ENCODE measurements around the gene L3MBTL1.

- no peak for TF ChIP-seq EZH2 (IDR thresholded peaks at IDR 0.05)
- TF ChIP-seq ZFX (IDR thresholded peaks at IDR 0.05) = no peak
- TF ChIP-seq CTCF (IDR thresholded peaks at IDR 0.05 in 2 of 3, conservative IDR thresholded peaks at IDR 0.05 in 1 of 3; ENCODE audit: borderline replicate concordance in 1 of 3, insufficient read depth in 1 of 3, low read depth in 2 of 3, low read length in 2 of 3) = no peak
- TF ChIP-seq CEBPB (IDR thresholded peaks at IDR 0.05; ENCODE audit: low read depth) = no peak
- no peak for TF ChIP-seq EZH2phosphoT487 (IDR thresholded peaks at IDR 0.05; ENCODE audit: borderline replicate concordance)
- no peak for TF ChIP-seq ELF1 (IDR thresholded peaks at IDR 0.05; ENCODE audit: borderline replicate concordance, low read depth)
- no peak for TF ChIP-seq POLR2A (IDR thresholded peaks at IDR 0.05; ENCODE audit: borderline replicate concordance, extremely low read depth, insufficient read depth, insufficient read length)
- no peak for TF ChIP-seq FOSL1 (IDR thresholded peaks at IDR 0.05; ENCODE audit: low read depth)
Measured at GRCh38 chr20:43584448-43585136, 77.1 kb downstream of the L3MBTL1 start.

Measured in HCT116 (cell line).